ENCODE measurements around the gene TMEM151B. TPM values are rescaled to one million over a fixed set of nuclear protein-coding genes. Genes with fewer than 3 reads are reported as not detected.

The TMEM151B gene
- total and polyA plus RNA-seq, 2 of the 13 experiments (the other 11 are each of a cell fraction or from before 2014, with no cell fraction given): not detected

DNA sequence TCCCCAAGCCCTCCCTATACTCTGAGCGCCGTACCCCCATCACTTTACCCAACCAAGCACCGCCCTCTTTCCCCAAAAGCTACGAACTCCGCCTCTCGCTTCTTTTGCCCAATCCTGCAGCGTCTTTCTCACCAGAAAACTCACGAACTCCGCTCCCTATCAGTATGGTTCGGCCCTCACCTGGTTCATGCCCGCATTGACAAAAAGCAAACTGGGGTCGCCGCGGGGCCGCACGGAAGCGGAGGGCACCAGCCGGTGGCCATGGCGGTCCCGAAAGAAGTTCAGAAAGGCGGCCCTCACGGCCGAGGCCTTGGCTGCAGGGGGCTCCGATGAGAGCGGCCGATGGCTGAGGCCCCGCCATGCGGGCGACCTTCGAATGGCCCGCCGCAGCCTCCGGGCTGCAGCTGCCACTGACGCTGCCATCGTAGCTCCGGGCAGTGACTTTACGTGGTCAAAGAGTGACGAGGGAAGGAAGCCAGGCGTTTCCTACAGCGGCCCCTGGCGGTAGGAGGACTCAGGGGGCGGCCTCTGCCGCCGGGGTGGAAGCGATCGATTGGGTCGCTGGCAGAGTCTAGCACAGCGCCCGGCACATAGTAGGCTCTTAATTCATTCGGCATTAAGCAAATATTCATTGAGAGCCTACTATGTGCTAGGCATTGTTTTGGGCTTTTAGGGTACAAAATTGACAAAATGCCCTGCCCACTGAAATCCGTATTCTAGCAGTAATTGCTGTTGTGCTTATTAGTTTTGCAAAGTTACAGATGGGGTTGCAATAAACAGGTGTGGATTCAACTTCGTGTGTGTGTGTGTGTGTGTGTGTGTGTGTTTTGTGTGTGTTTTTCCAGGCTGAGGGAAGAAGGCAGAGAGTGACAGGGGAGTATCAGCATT is 42.9 kb downstream of the TMEM151B start, which contains the start of gene AARS2 (continued):
- peak; percentile 56; the same call in 1 of the 2 replicates for TF ChIP-seq ZBTB14 (CRISPR knock-in tag; IDR thresholded peaks at IDR 0.05)
- peak; percentile 96 for TF ChIP-seq ZNF670 (CRISPR knock-in tag; IDR thresholded peaks at IDR 0.05; ENCODE audit: borderline replicate concordance)
- peak; percentile 86; the same call in 1 of the 2 replicates for TF ChIP-seq HOXA9 (CRISPR knock-in tag; IDR thresholded peaks at IDR 0.05; ENCODE audit: borderline replicate concordance)
- TF ChIP-seq, protein P1, sequence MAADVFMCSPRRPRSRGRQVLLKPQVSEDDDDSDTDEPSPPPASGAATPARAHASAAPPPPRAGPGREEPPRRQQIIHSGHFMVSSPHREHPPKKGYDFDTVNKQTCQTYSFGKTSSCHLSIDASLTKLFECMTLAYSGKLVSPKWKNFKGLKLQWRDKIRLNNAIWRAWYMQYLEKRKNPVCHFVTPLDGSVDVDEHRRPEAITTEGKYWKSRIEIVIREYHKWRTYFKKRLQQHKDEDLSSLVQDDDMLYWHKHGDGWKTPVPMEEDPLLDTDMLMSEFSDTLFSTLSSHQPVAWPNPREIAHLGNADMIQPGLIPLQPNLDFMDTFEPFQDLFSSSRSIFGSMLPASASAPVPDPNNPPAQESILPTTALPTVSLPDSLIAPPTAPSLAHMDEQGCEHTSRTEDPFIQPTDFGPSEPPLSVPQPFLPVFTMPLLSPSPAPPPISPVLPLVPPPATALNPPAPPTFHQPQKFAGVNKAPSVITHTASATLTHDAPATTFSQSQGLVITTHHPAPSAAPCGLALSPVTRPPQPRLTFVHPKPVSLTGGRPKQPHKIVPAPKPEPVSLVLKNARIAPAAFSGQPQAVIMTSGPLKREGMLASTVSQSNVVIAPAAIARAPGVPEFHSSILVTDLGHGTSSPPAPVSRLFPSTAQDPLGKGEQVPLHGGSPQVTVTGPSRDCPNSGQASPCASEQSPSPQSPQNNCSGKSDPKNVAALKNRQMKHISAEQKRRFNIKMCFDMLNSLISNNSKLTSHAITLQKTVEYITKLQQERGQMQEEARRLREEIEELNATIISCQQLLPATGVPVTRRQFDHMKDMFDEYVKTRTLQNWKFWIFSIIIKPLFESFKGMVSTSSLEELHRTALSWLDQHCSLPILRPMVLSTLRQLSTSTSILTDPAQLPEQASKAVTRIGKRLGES (CRISPR knock-in tag; IDR thresholded peaks at IDR 0.05; ENCODE audit: borderline replicate concordance): no peak
- TF ChIP-seq SP4 (CRISPR knock-in tag; IDR thresholded peaks at IDR 0.05): peak; percentile 84; the same call in 1 of the 2 replicates
- no peak for TF ChIP-seq SUZ12 (IDR thresholded peaks at IDR 0.05; ENCODE audit: low read depth, low read length)
- peak; percentile 79; the same call in 1 of the 2 replicates for TF ChIP-seq ZNF510 (CRISPR knock-in tag; IDR thresholded peaks at IDR 0.05; ENCODE audit: low read depth)
- TF ChIP-seq SATB2 (CRISPR knock-in tag; IDR thresholded peaks at IDR 0.05): no peak; the same call in 1 of the 2 replicates
- TF ChIP-seq ZNF766 (CRISPR knock-in tag; IDR thresholded peaks at IDR 0.05; ENCODE audit: borderline replicate concordance): peak; percentile 90; the same call in 1 of the 2 replicates
- TF ChIP-seq REXO4 (CRISPR knock-in tag; IDR thresholded peaks at IDR 0.05; ENCODE audit: borderline replicate concordance): peak; percentile 82; the same call in 1 of the 2 replicates
- peak; percentile 85 for TF ChIP-seq MIXL1 (CRISPR knock-in tag; IDR thresholded peaks at IDR 0.05)
- peak; percentile 98 for TF ChIP-seq ZNF230 (CRISPR knock-in tag; IDR thresholded peaks at IDR 0.05)
- peak; percentile 85; the same call in 1 of the 2 replicates for TF ChIP-seq ZNF747 (CRISPR knock-in tag; IDR thresholded peaks at IDR 0.05; ENCODE audit: borderline replicate concordance)
- TF ChIP-seq SAP130 (CRISPR knock-in tag; IDR thresholded peaks at IDR 0.05; ENCODE audit: low read depth): peak; percentile 99
- TF ChIP-seq ZNF30 (CRISPR knock-in tag; IDR thresholded peaks at IDR 0.05): peak; percentile 84; the same call in 1 of the 2 replicates
- TF ChIP-seq, protein P2, sequence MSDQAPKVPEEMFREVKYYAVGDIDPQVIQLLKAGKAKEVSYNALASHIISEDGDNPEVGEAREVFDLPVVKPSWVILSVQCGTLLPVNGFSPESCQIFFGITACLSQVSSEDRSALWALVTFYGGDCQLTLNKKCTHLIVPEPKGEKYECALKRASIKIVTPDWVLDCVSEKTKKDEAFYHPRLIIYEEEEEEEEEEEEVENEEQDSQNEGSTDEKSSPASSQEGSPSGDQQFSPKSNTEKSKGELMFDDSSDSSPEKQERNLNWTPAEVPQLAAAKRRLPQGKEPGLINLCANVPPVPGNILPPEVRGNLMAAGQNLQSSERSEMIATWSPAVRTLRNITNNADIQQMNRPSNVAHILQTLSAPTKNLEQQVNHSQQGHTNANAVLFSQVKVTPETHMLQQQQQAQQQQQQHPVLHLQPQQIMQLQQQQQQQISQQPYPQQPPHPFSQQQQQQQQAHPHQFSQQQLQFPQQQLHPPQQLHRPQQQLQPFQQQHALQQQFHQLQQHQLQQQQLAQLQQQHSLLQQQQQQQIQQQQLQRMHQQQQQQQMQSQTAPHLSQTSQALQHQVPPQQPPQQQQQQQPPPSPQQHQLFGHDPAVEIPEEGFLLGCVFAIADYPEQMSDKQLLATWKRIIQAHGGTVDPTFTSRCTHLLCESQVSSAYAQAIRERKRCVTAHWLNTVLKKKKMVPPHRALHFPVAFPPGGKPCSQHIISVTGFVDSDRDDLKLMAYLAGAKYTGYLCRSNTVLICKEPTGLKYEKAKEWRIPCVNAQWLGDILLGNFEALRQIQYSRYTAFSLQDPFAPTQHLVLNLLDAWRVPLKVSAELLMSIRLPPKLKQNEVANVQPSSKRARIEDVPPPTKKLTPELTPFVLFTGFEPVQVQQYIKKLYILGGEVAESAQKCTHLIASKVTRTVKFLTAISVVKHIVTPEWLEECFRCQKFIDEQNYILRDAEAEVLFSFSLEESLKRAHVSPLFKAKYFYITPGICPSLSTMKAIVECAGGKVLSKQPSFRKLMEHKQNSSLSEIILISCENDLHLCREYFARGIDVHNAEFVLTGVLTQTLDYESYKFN (CRISPR knock-in tag; conservative IDR thresholded peaks at IDR 0.05): peak; percentile 60
- TF ChIP-seq MAZ (IDR thresholded peaks at IDR 0.05; ENCODE audit: borderline replicate concordance, low read depth, low read length): peak; percentile 90; the same call in 1 of the 2 replicates
- peak; percentile 89 for TF ChIP-seq MAZ (CRISPR knock-in tag; IDR thresholded peaks at IDR 0.05; ENCODE audit: low read depth)
- peak; percentile 63 for TF ChIP-seq CEBPG (CRISPR knock-in tag; IDR thresholded peaks at IDR 0.05)
- no peak for TF ChIP-seq ZNF549 (CRISPR knock-in tag; IDR thresholded peaks at IDR 0.05)
- peak; percentile 51; the same call in 1 of the 2 replicates for TF ChIP-seq HNF4G (IDR thresholded peaks at IDR 0.05; ENCODE audit: borderline replicate concordance, low read depth, low read length)
- TF ChIP-seq HNF4G (CRISPR knock-in tag; IDR thresholded peaks at IDR 0.05; ENCODE audit: borderline replicate concordance, low read depth): peak; percentile 76; the same call in 1 of the 2 replicates

All from HepG2 (cell line).